TTC549 (cell line): Measurements from ENCODE around the gene ADORA1.

ENCODE experiments used
- FAIRE-seq: peaks from 2 replicates; lab custom pipeline; 2012; peaks lifted over from hg19 to GRCh38; lab: Jason Lieb, UNC

ADORA1 gene

DNA sequence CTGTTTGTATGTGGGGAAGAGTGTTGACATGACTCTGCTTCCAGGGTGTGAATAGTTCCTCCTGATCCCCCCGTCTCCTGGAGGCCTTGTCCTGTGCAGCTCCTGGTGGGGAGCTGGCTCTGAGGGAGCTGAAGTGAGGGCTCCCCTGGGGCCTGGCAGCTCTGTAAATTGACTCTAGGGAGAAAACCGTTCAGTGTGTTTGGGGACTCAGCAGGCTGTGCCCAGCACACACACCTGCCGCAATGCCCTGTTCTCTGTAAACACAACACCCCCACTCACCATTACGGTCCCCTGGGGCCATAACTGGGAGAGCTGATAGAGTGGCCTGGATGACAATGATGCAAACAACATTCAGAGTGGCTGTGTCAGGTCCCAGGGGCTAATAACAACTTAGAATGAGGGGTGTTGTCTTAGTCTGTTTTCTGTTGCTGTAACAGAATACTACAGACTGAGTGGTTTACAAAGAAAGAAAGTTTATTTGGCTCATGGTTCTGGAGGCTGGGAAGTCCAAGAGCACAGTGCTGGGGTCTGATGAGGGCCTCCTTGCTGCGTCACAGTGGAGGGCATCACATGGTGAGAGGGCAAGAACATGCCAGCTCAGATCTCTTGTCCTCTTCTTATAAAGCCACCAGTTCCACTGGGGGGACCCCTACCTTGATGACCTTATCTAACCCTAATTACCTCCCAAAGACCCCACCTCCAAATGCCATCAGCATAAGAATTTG is 15.3 kb downstream of the ADORA1 start:
- no peak for FAIRE-seq

DNA sequence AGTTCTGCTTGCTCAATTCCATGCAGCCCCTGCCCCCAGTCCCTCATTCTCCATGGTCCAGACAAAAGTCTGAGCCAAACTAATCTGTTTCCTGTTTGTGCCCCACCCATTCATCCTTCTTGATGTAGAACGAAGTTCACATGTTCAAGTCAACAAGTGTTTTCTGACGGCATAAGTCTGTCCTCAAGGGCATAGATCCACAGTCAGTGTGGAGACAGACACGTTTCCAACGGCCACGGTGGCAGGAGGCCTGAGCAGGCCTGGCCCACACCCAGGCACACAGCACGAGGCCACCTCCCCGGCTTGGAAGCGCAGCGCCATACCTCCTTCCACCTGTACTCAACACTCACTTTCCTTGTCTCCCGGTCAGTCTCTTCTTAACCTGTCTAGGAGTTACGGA is 16.1 kb downstream of the ADORA1 start:
- no peak for FAIRE-seq

DNA sequence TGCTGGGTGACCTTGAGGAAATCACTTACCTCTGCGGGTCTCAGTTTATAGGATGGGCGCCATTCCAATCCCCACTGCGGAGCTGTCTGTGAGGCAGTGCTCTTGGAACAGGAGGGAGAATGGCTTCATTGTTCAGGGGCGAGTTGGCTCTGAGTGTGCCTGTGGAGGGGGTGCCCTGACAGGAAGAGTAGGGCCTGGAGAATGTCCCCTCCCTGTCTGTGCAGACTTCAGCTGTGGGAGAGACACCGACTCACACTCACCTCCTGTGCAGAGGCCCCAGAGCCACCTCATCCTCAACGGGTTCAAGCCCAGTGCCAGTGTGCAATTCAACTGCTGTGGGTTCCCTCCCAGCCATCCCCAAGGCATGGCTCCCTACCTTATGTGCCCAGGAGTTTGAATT is 17.1 kb downstream of the ADORA1 start:
- no peak for FAIRE-seq

DNA sequence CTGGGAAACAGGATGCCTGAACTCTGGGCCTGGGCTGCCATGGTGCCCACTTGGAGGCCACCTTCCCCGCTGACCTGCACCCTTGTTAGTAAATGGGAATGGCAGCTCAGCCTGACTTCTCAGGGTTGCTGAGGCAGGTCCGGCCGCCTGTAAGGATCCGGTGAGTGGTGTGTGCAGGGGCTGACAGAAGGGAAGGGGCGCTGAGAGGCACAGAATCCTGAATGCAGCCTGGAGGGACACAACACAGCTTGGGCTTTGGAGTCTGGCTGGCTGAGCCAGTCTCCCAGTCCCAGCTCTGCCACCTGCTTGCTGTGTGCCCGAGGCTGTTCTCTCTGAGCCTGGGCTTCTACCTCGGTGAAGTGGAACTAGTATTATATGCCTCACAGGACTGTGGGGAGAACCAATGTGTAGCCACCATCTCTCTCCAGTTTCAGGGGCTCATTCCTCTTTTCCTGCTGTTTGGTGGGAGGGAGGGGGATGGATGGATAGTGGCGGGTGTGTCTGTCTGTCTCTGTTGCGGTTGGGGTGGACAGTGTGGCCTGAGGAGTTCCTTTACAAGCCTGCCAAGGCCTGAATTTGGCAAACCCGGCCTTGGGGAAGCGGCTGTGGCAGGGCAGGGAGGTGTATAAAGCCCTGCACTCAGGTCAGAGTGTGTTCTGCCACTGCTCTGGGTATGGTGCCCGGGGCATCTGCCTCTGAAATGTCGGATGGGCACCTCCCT is 18.0 kb downstream of the ADORA1 start:
- no peak for FAIRE-seq

DNA sequence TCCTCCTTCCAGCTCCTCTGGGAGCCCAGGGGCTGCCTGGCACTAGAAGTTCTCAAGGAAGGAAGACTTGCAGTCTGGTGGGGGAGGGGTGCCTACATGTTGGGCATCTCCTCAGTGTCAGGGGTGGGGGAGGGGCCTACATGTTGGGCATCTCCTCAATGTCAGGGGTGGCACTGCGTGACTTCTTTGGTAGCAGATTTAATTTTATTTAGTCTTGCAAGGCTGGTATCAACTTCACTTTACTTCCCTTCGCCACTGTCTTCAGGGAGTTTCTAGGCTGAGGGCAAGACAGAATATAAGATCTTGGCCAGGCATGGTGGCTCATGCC is 18.5 kb downstream of the ADORA1 start:
- no peak for FAIRE-seq

DNA sequence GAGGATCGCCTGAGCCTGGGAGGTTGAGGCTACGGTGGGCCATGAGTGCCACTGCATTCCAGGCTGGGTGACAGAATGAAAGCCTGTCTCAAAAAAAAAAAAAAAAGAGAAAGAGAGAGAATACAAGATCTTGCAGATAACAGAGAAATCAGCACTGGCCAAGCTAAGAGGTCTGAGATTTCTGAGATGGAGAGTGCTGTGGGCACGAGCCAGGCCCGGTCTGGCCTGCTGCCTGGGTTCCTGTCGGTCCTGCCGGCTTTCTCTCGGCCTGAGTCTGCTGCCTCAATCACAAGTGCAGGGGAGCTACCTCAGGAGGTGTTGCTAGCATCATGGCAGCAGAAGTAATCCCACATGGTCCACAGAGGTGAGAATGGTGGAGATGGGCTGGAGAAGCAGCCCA is 19.0 kb downstream of the ADORA1 start:
- FAIRE-seq, result no peak

DNA sequence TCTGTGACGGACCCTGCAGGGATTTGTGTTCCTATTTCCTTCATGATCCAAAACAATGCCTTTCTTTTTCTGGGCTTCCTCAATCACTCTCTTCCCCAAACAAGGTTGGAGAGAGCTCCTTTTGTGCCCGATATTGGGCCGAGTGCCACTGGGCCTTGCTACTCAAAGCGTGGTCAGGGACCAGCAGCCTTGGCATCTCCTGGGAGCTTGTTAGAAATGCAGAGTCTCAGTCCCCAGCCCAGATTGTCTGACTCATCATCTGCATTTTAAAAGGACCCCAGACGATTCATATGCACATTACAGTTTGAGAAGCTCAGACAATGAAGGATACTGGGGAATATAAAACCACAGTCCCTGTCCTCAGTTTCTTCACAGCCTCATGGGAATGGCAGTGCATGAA is 19.9 kb downstream of the ADORA1 start:
- no peak for FAIRE-seq

DNA sequence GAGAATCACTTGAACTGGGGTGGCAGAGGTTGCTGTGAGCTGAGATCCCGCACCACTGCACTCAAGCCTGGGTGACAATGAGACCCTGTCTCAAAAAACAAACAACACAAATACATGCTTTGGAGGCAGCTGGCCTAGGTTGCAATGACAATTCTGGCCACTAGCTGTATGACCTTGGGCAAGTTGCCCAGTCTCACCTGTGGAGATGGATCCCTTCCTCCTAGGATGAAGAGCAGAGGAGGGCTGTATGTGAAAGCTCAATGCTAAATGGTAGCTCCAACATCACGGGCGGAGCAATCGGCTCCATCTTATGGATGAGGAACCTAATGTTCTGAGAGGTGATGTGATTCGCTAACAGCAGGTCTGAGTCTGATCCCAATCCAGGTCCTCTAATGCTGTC is 20.6 kb downstream of the ADORA1 start:
- no peak for FAIRE-seq

DNA sequence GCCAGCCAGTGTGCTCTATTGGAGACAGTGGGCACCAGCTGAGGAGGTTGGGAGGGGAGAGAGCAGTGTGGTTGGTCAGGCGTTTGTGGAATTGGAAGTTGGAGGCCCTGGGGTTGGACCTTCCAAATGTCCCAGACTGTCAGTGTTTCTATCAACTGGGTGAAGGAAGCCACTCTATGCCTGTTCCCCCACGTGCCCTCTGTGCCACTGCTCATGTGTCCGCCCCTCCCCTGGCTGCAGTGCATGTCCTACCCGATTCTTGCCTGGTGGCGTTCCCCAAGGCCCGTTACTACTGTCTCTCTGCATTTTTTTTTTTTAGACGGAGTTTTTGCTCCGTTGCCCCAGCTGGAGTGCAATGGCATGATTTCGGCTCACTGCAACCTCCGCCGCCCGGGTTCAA is 21.1 kb downstream of the ADORA1 start:
- FAIRE-seq, result no peak

DNA sequence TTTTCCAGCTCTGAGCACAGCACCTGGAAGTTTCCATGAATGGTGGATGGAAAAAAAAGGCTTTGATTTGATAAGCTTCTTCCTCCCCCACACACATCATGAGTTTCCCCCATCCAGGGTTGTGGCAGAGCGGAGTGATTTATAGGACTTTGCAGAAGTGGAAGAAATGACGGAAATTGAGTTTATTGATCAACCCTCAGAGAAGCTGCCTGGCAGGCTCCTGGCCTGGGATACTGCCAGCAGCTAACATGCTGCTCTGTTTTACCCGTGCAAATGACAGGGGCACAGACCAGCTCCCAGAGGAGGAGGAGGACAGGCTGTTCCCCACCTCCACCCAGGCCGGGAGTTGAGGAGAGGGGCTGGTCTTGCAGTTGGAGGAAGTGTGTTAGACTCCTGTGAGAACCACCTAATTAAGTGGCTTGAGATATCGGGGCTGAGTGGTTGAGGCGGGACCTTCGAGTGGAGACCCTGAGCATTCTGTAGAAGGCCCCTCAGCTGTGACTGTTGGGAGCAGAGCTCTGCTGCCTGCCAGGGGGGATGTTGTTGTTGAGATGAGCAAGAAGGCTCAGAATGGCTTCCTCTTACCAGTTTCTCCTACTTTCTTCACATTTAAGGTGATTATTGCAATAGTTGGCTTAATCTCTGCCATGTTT is 21.8 kb downstream of the ADORA1 start:
- no peak for FAIRE-seq

DNA sequence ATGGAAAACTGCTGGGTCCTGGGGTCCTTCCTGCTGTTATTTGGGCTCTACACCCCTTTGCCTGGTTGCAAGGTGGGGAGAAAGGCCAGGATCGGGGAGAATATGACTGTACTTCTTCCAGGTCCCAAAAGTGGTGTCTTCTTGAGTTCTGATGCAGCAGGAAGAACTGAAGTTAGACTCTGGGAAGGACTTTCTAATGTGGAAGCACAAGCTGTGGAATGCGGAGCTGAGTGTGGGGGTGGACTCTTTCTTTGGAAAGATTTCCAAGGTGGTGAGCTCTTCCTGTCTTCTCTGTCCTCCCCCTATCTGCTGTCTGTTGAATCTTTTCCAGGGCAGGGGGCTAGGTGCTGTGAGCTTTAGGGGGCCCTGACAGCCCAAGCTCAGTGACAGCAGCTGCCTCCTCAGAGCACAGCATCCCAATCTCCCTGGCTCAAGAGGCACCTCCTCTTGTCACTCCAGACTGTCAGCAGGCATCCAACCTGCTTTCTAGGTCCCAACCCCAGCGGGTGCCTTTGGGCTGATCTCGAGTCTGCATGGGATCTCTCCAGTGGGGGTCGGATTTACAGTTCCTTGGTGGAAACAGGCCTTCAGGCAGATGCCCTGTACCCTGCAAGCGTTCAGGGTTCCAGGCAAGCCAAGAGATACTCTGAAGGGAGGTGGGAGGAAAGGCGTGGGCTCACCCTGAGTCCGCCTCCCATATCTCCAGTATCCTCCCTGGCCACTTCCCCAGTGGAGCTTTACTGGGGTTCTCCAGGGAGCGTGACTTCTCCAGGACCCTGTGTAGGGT is 23.2 kb downstream of the ADORA1 start:
- FAIRE-seq, result no peak

DNA sequence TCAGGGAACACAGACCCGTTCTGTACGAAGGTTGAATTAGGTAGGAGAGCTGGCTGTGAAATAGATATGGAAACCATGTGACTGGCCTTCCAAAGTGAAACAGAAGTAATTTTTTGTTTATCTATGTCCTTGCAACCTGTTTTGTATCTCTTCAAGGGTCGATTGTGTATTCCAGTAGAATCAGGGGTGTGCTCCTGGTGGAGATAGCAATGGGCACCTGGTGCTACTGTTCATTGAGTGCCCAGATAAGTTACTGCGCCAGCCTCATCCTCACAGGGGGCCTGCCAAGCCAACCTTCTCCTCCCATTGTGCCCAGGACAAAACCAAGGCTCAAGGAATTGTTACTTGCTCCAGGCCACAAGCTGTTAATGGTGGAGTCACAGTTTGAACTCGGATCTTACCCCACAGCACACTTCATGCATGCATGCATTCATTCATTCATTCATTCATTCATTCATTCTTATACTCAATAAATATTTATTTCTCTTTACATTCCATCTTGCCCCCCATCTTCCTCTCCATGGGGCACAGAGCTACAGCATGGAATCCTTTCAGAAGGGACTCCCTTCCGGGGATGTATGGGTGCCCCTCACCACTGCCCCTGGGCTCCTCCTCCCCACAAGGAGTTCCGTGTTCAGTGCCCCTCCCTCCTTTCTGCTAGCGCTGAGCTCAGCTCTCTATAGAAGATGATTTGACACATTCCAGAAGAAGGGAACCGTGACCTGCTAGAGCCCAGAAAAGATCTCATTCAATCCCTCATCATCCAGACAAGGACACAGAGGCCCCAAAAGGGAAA is 24.0 kb downstream of the ADORA1 start:
- no peak for FAIRE-seq

DNA sequence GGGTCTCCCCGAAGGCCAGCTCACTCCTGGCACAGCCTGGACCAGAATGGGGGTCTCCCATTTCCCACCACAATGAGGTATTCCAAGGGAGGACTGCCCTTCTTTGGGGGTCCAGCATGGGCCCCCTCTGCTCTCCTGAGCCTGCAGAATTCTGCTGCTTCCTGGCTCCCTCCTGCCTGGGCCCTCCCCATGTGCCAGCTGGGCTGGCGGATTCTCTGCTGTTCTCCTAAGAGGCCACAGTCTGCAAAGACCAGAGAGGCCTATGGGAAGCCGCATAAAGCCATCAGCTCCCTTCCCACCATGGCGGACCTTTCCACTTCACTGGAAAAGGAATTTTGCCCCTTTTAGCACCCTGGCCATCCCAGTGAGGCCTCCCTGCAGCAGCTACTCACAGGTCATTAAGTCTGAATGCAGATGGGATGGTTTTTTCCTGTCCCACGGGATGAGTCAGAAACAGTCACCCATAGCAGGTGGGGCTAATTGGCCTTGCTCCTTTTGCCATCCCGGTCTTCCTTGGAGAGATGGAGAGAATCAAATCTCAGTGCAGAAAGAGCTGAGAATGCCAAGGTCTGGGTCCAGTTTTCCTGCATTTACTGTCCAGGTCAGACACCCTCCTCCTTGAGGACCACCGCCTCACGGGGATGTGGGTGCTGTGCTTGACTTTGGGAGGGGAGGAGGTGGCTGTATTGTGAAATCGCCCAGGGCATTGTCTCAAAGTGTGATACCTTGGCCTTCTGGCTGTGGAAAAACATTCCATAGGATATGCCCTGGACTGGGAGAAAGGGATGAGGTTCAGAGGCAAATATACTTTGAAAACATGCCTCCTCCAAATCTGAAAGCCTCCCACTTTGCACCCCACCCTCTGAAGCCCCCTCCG is 24.9 kb downstream of the ADORA1 start:
- FAIRE-seq, result no peak

DNA sequence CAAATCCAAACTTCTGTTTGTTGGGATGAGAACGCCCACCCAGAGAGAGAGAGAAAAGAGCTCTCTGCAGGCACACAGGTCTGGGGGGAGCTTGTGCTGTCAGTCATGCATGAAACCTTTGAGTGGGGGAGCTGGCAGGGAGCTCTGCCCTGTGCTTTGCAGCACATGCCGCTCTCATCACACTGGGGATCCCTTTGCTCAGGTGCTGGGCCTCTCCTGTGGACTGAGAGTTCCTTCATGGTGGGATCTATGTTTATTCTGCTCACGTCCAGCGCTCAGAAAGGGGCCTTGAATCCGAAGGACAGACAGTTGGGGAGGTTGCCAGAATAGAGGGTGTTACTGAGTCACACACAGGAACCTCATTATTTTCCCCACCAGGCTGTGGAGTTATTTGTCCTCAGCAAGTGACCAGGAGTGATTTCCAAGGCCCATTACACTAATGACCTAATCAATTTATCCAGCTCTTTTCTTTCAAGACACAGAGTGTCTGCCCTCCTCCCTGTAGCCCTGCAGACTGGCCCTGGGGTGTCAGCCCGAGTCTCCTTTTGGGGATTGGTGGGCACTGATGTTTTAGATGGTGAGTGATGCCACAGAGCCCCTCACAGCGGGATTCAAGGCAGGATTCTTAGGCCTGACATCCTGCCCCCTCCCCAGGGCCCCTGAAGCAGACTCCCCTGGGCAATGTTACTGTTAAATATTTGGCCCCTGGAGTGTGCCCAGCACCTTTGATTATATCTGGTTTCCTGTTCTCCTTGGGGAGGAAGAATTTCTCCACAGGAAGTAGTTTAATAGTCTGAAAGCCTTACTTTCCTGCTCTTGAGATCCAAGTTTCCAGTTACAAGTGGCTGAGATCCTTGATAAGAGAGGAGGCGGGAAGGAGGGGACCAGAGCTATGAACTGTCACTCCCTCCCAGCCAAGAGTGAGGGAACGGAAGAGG is 25.8 kb downstream of the ADORA1 start:
- no peak for FAIRE-seq

DNA sequence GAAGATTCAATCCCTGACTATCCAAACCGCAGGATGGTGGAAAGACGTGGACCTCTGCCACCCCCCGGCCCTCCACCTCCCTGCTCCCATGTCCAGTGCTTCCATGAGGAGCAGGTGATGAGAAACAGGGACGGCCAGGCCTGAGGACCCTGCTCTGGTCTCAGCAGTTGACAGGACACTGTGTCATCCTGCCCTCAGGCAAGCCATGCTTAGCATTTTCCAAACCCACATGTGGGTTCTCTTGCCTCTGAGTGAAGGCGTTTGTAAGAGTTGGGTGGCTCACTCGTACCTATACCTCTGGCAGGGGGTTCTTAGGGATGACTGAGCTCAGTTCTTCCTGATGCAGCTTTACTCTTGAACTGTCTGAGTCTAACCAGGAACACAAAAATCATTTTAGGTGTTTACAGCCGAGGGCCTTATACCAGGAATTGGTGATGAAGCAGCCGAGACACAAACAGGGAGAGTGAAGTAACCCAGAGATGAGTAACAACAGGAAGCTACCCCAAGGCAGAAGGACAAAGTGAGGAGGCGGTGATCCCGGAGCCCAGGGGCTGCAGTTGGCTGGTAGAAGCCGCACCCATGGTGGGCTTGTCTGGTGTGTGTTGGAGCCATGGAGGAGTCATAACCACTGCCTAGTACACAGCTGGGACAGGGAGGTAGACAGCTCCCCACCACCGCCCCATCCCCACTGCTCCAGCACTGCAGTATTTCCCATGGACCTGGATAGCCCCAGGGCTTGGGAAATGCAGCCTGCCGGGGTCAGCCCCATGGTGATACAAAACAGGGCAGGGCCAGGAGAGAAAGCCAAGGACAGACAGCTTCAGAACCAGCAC is 26.7 kb downstream of the ADORA1 start:
- FAIRE-seq, result no peak

DNA sequence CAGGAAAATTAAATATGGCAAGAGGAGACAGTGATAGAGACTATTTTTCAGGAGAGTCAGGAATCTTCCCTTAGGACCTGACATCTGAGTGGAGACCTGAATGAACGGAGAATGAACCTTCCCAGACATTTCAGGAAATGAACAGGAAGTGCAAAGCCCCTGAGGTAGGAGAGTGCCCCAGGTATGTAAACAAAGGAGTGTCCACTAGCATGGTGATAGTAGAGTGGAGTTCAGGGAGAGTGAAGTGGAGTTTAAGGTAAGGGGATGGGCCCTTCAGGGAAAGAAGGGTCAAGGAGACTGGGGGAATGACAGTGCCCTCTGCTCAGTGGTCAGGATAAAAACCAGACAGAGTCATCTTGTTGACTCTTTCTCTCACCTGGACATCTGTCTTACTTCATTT is 28.8 kb downstream of the ADORA1 start:
- FAIRE-seq, result no peak

DNA sequence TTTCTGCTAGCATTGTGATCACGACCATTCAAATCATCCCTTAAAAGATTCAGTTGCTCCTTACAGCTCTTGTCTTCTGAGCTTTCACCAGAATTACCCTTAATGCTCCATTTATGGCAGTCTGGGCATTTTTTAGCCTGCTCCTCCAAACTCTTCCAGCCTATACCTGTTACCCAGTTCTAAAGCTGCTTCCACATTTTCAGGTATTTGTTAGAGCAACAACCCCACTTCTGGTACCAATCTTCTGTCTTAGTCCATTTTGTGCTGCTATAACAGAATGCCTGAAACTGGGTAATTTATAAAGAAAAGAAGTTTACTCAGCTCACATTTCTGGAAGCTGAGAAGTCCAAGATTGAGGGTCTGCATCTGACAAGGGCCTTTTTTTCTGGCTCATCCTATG is 30.9 kb downstream of the ADORA1 start:
- no peak for FAIRE-seq

DNA sequence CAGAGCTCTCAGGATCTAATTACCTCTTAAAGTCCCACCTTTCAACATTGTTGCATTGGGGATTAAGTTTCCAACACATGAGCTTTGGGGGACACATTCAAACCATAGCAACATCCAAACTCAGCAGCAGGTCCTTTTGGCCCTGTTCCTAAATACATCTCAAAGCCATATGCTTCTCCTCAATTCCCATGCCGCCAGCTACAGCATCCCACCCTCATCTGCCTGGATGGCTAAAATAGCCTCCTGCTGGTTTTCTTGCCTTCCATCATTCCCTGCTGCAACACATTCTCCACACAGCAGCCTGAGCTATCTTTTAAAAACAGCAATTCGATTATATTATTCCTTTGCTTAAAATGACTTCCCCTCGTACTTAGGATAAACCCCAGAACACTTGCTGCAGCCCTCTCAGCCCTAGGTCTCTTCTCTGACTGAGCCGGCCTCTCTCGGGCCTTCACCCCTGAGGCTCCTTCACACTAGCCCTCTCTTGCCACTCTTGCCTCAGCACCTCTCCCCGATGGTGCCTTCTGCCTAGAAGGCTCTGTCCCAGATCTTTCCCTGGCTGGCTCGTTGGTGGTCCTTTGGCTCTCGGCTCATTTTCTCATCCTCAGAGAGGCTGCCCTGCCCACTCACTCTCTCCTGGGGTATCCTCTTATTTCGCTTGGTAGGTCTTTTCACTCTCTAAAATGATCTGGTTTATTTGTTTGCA is 31.6 kb downstream of the ADORA1 start:
- no peak for FAIRE-seq
